22Rv1 (cell line): ENCODE results near the gene C6orf141.

Experiments
- H3K27ac ChIP-seq: fragments of 450-650 bp; 2 replicates; pipeline ENCODE4 v1.5.1; 2017
- ZFX ChIP-seq: fragments of 450-650 bp; IDR thresholded peaks from 2 replicates; pipeline ENCODE4 v1.6.1; 2017; ENCODE audit warnings: antibody characterized with exemption, borderline replicate concordance
- TF ChIP-seq, protein P1 (sequence below): fragments of 450-650 bp; IDR thresholded peaks from 2 replicates; pipeline ENCODE4 v1.5.1; 2017; ENCODE audit warnings: mild to moderate bottlenecking

The C6orf141 gene

GRCh38 chr6:49550492-49551077 lies at the start of gene C6orf141:
Gene C6orf141, plus strand, starts transcription at chr6:49550668. Its CDS starts 125 bp downstream, at chr6:49550793.
- H3K27ac ChIP-seq, result peak within 1 kb of the TSS; percentile 31; the same call in 1 of the 2 replicates
- TF ChIP-seq ZFX, result no peak
- TF ChIP-seq, protein P1, sequence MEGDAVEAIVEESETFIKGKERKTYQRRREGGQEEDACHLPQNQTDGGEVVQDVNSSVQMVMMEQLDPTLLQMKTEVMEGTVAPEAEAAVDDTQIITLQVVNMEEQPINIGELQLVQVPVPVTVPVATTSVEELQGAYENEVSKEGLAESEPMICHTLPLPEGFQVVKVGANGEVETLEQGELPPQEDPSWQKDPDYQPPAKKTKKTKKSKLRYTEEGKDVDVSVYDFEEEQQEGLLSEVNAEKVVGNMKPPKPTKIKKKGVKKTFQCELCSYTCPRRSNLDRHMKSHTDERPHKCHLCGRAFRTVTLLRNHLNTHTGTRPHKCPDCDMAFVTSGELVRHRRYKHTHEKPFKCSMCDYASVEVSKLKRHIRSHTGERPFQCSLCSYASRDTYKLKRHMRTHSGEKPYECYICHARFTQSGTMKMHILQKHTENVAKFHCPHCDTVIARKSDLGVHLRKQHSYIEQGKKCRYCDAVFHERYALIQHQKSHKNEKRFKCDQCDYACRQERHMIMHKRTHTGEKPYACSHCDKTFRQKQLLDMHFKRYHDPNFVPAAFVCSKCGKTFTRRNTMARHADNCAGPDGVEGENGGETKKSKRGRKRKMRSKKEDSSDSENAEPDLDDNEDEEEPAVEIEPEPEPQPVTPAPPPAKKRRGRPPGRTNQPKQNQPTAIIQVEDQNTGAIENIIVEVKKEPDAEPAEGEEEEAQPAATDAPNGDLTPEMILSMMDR, result no peak

- no peak for TF ChIP-seq ZFX
- TF ChIP-seq, protein P1, result no peak
- H3K27ac ChIP-seq, result no peak overlapping the region
Observed at GRCh38 chr6:49504666-49505065, 45.8 kb upstream of the C6orf141 start.

DNA sequence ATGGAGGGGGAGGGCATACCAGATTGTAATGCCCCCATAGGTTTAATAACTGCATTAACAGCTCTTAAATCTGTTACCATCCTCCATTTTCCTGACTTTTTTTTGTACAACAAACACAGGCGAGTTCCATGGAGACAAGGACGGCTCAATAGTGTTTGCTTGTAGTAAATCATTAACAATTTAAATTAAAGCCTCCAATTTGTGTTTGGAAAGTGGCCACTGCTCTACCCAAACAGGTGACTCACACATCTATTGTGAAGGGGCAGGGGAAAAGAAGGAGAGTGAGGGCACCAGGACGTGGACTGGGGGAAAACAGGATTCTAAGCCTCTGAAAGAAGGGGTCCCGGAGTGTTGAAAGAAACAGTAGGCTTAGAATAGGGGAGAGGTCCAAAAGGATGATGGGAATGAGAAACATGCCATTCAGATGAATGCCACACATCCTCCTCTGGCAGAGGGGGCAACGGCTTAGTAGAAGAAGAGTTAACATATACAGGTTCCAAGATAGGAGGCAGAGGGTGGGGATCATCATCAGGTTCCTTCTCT lies 43.8 kb upstream of the C6orf141 start:
- H3K27ac ChIP-seq, result peak overlapping the region; percentile 56
- no peak for TF ChIP-seq ZFX
- TF ChIP-seq, protein P1, result no peak

- H3K27ac ChIP-seq, result no peak overlapping the region
- TF ChIP-seq, protein P1, result no peak
- no peak for TF ChIP-seq ZFX
Observed at GRCh38 chr6:49509342-49509741, 41.1 kb upstream of the C6orf141 start.

- no peak for TF ChIP-seq ZFX
- TF ChIP-seq, protein P1, result no peak
- H3K27ac ChIP-seq, result no peak overlapping the region
Observed at GRCh38 chr6:49513153-49513989, 37.1 kb upstream of the C6orf141 start.

DNA sequence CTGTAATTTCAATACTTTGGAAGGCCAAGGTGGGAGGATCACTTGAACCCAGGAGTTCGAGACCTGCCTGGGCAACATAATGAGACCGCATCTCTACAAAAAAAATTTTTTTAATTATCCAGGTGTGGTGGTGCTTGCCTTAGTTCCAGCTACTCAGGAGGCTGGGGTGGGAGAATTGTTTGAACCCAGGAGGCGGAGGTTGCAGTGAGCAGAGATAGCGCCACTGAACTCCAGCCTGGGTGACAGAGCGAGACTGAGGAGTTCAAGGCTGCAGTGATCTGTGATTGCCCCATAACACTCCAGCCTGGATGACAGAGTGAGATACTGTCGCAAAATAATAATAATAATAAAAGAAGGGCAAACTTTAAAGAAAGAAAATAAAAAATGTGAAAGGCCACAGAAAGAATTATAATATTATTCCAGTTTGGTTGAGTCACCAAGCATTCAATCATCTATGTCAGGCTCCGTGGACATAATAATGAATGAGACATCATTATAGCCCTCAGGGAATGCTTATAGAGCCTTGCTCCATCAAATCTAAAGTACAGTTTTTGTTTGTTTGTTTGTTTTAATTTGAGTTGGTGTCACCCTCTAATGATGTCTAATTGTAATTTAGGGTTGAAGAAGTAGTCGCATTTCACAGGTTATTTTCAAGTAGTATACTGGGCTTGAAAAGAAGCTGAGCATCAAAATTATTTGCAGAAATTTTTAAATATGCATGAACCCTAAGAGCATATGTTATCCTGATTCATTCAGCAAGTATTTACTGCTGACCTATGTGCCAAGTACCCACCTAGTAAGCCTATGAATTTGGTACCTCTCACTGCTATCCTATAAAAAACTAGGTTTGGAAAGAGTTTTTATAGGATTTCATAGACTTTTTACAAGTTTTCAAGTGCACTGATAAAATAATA lies 35.6 kb upstream of the C6orf141 start:
- H3K27ac ChIP-seq, result no peak overlapping the region
- no peak for TF ChIP-seq ZFX
- TF ChIP-seq, protein P1, result no peak
